ENCODE measurements around the gene MAPK12. TPM values are rescaled to one million over a fixed set of nuclear protein-coding genes. Genes with fewer than 3 reads are reported as not detected.

Gene MAPK12
- total and polyA plus RNA-seq, 2 of the 8 experiments (the other 6 are each of a cell fraction or from before 2014, with no cell fraction given) = 17.3 to 20.3 TPM

GRCh38 chr22:50247748-50248147, 13.7 kb downstream of the MAPK12 start:
- peaks cover 2 to 23% of the 10 kb centered on the region in 2 experiments for H4K20me1 ChIP-seq (replicated peaks in 1 of 2; ENCODE audit: control insufficient read depth in 1 of 2, insufficient read depth in 2 of 2, low read length in 2 of 2)
- WGBS, 2 experiments (ENCODE audit: extremely low coverage in 1 of 2, insufficient coverage in 1 of 2, insufficient read length in 1 of 2, insufficient replicate concordance in 2 of 2, low coverage in 1 of 2, low lambda C conversion rate in 2 of 2, missing lambda C conversion rate in 1 of 2) = 72% methylated on average over 15 of the region's 16 CpGs; no CpG with 5 or more reads in 1 of the 2 experiments
- no peak overlapping the region for H2BK5ac ChIP-seq (ENCODE audit: low read depth, low read length)
- H3K4ac ChIP-seq (replicated peaks; ENCODE audit: insufficient read length, low read depth, low read length) = no peak overlapping the region
- no peak overlapping the region for H3K23ac ChIP-seq (ENCODE audit: insufficient read length)
- CTCF ChIA-PET (ENCODE audit: partially characterized antibody) = interaction anchor here (0.7 to 1.6 kb wide), 5 partner anchors 15 to 278 kb away, joined by 3 to 4 read pairs (median 3); partner anchors contain the start of gene SCO2
- no peaks in the 10 kb centered on the region for H3K36me3 ChIP-seq (ENCODE audit: control insufficient read depth in 2 of 4, insufficient read depth in 4 of 4, low read length in 3 of 4)
- H3K18ac ChIP-seq (ENCODE audit: extremely low read depth, low read length) = no peak overlapping the region
- no peak overlapping the region for H2BK120ac ChIP-seq (replicated peaks; ENCODE audit: low read depth, low read length)
- H2BK15ac ChIP-seq (ENCODE audit: low read length) = 0 out of 2 replicates have a peak overlapping the region, but pooled peaks have one; percentile 29
- TF ChIP-seq PHF8 (conservative IDR thresholded peaks at IDR 0.05; ENCODE audit: low read depth, low read length) (no peak), CREB1 (IDR thresholded peaks at IDR 0.05) (peak; percentile 80), SUZ12 (IDR thresholded peaks at IDR 0.05; ENCODE audit: low read length) (no peak), CHD1 (IDR thresholded peaks at IDR 0.05; ENCODE audit: low read depth, low read length) (no peak), CTCF (IDR thresholded peaks at IDR 0.05; ENCODE audit: control extremely low read depth in 1 of 3, insufficient read depth in 1 of 3, low read depth in 1 of 3, low read length in 3 of 3) (no peak), KDM4A (IDR thresholded peaks at IDR 0.05; ENCODE audit: low read depth, low read length, severe bottlenecking) (no peak), JUND (IDR thresholded peaks at IDR 0.05; ENCODE audit: low read length) (0 out of 2 replicates have a peak, but pooled peaks have one; percentile 42), JUN (IDR thresholded peaks at IDR 0.05; ENCODE audit: low read depth, low read length) (no peak), EZH2 (IDR thresholded peaks at IDR 0.05; ENCODE audit: low read depth, low read length, severe bottlenecking) (no peak)
- peaks cover 13% of the 10 kb centered on the region for H3K79me1 ChIP-seq (ENCODE audit: low read depth, low read length)
- H3K27me3 ChIP-seq (replicated peaks in 1 of 4; ENCODE audit: control insufficient read depth in 3 of 4, extremely low read depth in 1 of 4, insufficient read depth in 3 of 4, low read length in 3 of 4) = no peaks in the 10 kb centered on the region
- H3K4me1 ChIP-seq (replicated peaks in 1 of 4; ENCODE audit: control insufficient read depth in 3 of 4, insufficient read depth in 4 of 4, low read length in 3 of 4) = peaks cover 0 to 26% (median 20%) of the 10 kb centered on the region in 4 experiments; a peak in 6 of 7 replicates
- H3K4me3 ChIP-seq (ENCODE audit: extremely low read depth in 1 of 4, insufficient read depth in 2 of 4, low read depth in 3 of 4, low read length in 4 of 4) = no peak overlapping the region
- no peak overlapping the region for H2BK20ac ChIP-seq (ENCODE audit: low read length)
- H4K8ac ChIP-seq (ENCODE audit: extremely low read depth, insufficient read depth, low read length) = no peak overlapping the region
- H4K91ac ChIP-seq (replicated peaks; ENCODE audit: insufficient read length, low read length) = no peak overlapping the region
- no peak overlapping the region for H2BK12ac ChIP-seq (ENCODE audit: low read depth, low read length)
- H3K27ac ChIP-seq (ENCODE audit: low read depth, low read length) = no peak overlapping the region
- no peak overlapping the region for H3K56ac ChIP-seq (replicated peaks; ENCODE audit: insufficient read length, low read depth, low read length)
- no peak overlapping the region for H2AK5ac ChIP-seq (ENCODE audit: low read depth, low read length)
- peak overlapping the region in 2 of 4 experiments; percentile 20 to 38; a peak in 2 of 7 replicates for H3K9ac ChIP-seq (replicated peaks in 1 of 4; ENCODE audit: extremely low read depth in 1 of 4, low read depth in 3 of 4, low read length in 3 of 4)
- H3K79me2 ChIP-seq (ENCODE audit: control insufficient read depth in 1 of 2, insufficient read depth in 2 of 2, low read length in 2 of 2) = peaks cover 4 to 17% of the 10 kb centered on the region in 2 experiments; a peak in 3 of 4 replicates
- H4K5ac ChIP-seq (ENCODE audit: insufficient read length, low read depth, low read length) = no peak overlapping the region
- FAIRE-seq (no peak), DNase-seq (ENCODE audit: low read depth in 1 of 2, low spot score in 2 of 2) (peak in 1 of 2 experiments; percentile 81)
- no peak overlapping the region for H2AFZ ChIP-seq (ENCODE audit: low read length)
- no peaks in the 10 kb centered on the region for H3K9me3 ChIP-seq (ENCODE audit: insufficient read depth in 2 of 2, low read depth in 1 of 2, low read length in 1 of 2)
- H3K14ac ChIP-seq (ENCODE audit: insufficient read length) = no peak overlapping the region
- H3K4me2 ChIP-seq (ENCODE audit: insufficient read depth in 1 of 2, low read depth in 2 of 2, low read length in 2 of 2) = peak overlapping the region in 1 of 2 experiments; percentile 28; a peak in 1 of 4 replicates
- peaks cover 24% of the 10 kb centered on the region for H3K23me2 ChIP-seq (ENCODE audit: low read depth, low read length)
- POLR2A ChIA-PET (ENCODE audit: partially characterized antibody) = interaction anchor here (0.6 to 2.6 kb wide), 6 partner anchors 12 to 494 kb away, joined by 3 to 7 read pairs (median 4); partner anchors contain the start of genes MAPK12 and MLC1

Measured in H1 (cell line).